ENCODE data around the gene ERBB4. TPM values are rescaled to one million over a fixed set of nuclear protein-coding genes. Genes with fewer than 3 reads are reported as not detected.

Gene ERBB4
- total and polyA plus RNA-seq, 9 donors = 0.08 to 22.3 (median 1.2) TPM

DNA sequence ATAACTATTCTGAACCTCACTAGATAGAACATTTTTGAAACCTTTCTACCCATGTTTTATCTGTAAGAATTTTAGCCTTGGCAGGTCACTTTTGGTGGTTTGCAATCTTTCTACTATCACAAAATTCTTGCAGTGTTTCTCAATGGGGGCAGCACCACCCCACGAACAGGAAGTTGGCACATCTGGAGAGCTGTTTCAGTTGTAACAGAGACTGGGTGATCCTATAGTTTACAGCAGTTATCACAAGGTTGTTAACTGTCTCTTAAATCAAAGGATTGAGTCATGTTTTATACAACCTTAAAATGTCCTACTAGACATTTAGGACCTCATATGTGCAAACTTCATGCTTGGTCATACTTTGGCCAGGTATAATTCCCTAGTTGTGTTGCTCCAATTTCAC is 829.2 kb downstream of the ERBB4 start:
- 12 to 46% (median 13%) methylated on average over 1 of the region's 1 CpG for WGBS, 3 donors
- no peaks in the 10 kb centered on the region for H3K4me1 ChIP-seq (ENCODE audit: insufficient read depth)
- no peak overlapping the region for H3K27ac ChIP-seq
- TF ChIP-seq CTCF (IDR thresholded peaks at IDR 0.05) (no peak), POLR2A (IDR thresholded peaks at IDR 0.05) (no peak), EP300 (IDR thresholded peaks at IDR 0.05) (no peak)
- H3K9me3 ChIP-seq = no peaks in the 10 kb centered on the region
- intact Hi-C loops (cut with DNase I) = no loop called here
- no peak overlapping the region for H3K4me3 ChIP-seq
- H3K36me3 ChIP-seq = no peaks in the 10 kb centered on the region
- H3K27me3 ChIP-seq = no peaks in the 10 kb centered on the region
- no peak for DNase-seq

DNA sequence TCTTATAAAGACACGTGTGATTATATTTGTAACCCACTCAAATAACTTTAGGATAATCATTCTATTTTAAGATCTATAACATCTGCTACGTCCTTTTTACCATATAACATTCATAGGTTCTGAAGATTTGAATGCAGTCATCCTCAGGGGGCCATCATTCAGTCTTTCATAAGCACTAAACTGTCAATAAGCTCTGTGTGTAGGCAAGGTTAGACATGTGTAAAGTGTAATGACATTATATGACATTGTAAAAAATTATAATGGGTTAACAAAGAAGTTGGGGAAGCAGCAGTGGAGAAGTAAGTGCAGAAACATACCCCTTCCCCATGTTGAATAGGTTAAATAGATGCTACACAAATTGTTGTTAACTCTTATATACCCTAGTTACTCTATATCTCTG is 845.9 kb downstream of the ERBB4 start:
- 70 to 72% (median 72%) methylated on average over 2 of the region's 2 CpGs for WGBS, 3 donors
- TF ChIP-seq POLR2A (IDR thresholded peaks at IDR 0.05) (no peak), CTCF (IDR thresholded peaks at IDR 0.05) (no peak)
- Histone ChIP-seq H3K36me3 (no peaks in the 10 kb centered on the region), H3K27me3 (no peaks in the 10 kb centered on the region), H3K4me1 (ENCODE audit: insufficient read depth) (no peaks in the 10 kb centered on the region), H3K9me3 (no peaks in the 10 kb centered on the region), H3K4me3 (no peak overlapping the region), H3K27ac (no peak overlapping the region)
- no peak for DNase-seq
- intact Hi-C loops (cut with DNase I) = no loop called here

GRCh38 chr2:211690736-211691135 is 847.9 kb downstream of the ERBB4 start:
- H3K4me3 ChIP-seq = no peak overlapping the region
- WGBS, 3 donors = 25 to 34% (median 27%) methylated on average over 1 of the region's 1 CpG
- DNase-seq = no peak
- no peaks in the 10 kb centered on the region for H3K36me3 ChIP-seq
- H3K27me3 ChIP-seq = no peaks in the 10 kb centered on the region
- H3K27ac ChIP-seq = no peak overlapping the region
- intact Hi-C loops (cut with DNase I) = no loop called here
- TF ChIP-seq EP300 (IDR thresholded peaks at IDR 0.05) (no peak), CTCF (IDR thresholded peaks at IDR 0.05) (no peak)
- no peaks in the 10 kb centered on the region for H3K4me1 ChIP-seq (ENCODE audit: insufficient read depth)
- H3K9me3 ChIP-seq = no peaks in the 10 kb centered on the region

DNA sequence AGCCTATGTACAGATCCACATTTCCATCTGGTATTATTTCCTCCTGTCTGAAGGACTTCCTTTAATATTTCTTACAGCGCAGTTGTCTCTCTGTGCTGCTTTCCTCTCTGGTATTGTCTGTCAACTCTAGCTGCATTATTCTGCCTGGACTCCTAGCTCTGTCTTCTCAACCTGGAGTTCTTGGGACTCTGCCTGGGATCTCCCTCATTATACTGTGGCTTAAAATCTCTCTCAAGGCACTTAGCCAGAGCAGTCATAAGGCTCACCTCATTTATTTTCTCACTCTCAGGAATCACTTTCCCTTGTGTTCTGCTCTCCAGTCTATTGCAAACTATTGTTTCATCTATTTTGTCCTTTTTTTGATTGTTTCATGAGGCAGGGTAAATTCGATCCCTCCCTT is 850.4 kb downstream of the ERBB4 start:
- intact Hi-C loops (cut with DNase I) = no loop called here
- no peak overlapping the region for H3K27ac ChIP-seq
- H3K36me3 ChIP-seq = no peaks in the 10 kb centered on the region
- H3K9me3 ChIP-seq = no peaks in the 10 kb centered on the region
- no peak for TF ChIP-seq POLR2A (IDR thresholded peaks at IDR 0.05)
- H3K4me3 ChIP-seq = no peak overlapping the region
- 64 to 71% (median 66%) methylated on average over 2 of the region's 2 CpGs for WGBS, 3 donors
- no peaks in the 10 kb centered on the region for H3K4me1 ChIP-seq (ENCODE audit: insufficient read depth)
- H3K27me3 ChIP-seq = no peaks in the 10 kb centered on the region
- no peak for DNase-seq

GRCh38 chr2:211674715-211675114 is 863.9 kb downstream of the ERBB4 start:
- no peak for DNase-seq
- no peak for TF ChIP-seq EP300 (IDR thresholded peaks at IDR 0.05)
- no peak for TF ChIP-seq CTCF (IDR thresholded peaks at IDR 0.05)
- TF ChIP-seq POLR2A (IDR thresholded peaks at IDR 0.05) = no peak
- H3K36me3 ChIP-seq = no peaks in the 10 kb centered on the region
- WGBS, 3 donors = 44 to 49% (median 48%) methylated on average over 2 of the region's 2 CpGs
- no peaks in the 10 kb centered on the region for H3K27me3 ChIP-seq
- H3K9me3 ChIP-seq = no peaks in the 10 kb centered on the region
- intact Hi-C loops (cut with DNase I) = no loop called here
- H3K4me3 ChIP-seq = no peak overlapping the region
- no peak overlapping the region for H3K27ac ChIP-seq
- H3K4me1 ChIP-seq (ENCODE audit: insufficient read depth) = no peaks in the 10 kb centered on the region

All from ovary (tissue), 9 donors.